Dermis lymphatic vessel endothelial cell (primary cell): ENCODE data around the gene CCDC88A. TPM values are rescaled to one million over a fixed set of nuclear protein-coding genes. Genes with fewer than 3 reads are reported as not detected.

Experiments
- total RNA-seq: library from RNA; depleted of rRNA; stranded (reverse); fragments of >200 nt; gene quantifications from 2 replicates; pipeline ENCODE4 v1.2.1, GENCODE V29; 2014

The CCDC88A gene, protein sequence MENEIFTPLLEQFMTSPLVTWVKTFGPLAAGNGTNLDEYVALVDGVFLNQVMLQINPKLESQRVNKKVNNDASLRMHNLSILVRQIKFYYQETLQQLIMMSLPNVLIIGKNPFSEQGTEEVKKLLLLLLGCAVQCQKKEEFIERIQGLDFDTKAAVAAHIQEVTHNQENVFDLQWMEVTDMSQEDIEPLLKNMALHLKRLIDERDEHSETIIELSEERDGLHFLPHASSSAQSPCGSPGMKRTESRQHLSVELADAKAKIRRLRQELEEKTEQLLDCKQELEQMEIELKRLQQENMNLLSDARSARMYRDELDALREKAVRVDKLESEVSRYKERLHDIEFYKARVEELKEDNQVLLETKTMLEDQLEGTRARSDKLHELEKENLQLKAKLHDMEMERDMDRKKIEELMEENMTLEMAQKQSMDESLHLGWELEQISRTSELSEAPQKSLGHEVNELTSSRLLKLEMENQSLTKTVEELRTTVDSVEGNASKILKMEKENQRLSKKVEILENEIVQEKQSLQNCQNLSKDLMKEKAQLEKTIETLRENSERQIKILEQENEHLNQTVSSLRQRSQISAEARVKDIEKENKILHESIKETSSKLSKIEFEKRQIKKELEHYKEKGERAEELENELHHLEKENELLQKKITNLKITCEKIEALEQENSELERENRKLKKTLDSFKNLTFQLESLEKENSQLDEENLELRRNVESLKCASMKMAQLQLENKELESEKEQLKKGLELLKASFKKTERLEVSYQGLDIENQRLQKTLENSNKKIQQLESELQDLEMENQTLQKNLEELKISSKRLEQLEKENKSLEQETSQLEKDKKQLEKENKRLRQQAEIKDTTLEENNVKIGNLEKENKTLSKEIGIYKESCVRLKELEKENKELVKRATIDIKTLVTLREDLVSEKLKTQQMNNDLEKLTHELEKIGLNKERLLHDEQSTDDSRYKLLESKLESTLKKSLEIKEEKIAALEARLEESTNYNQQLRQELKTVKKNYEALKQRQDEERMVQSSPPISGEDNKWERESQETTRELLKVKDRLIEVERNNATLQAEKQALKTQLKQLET (N-terminal part only)
- total RNA-seq, result 47.6 and 52.7 TPM in 2 replicates

DNA sequence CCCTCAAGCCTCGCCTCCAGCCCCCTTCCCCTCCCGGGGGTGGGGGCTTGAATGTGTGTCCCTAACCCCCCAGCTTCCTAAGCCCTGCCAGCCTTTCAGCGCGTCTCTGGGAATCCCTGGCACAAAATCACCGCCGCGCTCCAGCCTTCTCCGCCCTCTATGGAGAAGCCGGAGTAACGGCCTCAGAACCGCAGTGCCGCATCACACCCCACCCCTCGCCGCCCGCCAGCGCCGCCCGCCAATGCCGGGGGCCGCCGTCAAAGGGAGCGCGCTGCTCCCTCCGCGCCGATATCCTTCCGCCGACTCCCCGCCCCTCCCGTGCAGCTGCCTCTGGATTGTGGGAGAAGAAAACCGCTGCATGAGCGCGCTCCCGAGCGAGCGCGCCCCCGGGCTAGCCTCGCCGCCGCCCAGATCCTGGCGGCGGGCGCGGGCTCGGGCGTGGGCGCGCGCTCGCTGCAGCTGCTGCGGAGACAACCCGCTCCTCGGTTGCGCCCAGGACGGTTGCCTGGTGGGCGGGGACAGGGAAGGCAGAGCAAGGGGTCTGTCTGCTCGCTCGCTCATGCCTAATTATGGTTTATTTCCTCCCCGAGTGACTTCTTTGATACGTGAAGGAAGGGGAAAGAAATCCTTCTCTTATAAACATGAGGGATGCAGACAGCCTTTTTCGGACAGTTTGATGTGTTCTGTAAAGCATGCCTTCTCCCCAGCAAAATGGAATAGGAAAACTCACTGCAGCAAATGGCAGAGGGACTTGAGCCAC is at the start of gene CCDC88A:
Gene CCDC88A, minus strand, starts transcription at position 178 of the 760 bp plus-strand sequence. CDS start 777 bp downstream, outside the sequence.

DNA sequence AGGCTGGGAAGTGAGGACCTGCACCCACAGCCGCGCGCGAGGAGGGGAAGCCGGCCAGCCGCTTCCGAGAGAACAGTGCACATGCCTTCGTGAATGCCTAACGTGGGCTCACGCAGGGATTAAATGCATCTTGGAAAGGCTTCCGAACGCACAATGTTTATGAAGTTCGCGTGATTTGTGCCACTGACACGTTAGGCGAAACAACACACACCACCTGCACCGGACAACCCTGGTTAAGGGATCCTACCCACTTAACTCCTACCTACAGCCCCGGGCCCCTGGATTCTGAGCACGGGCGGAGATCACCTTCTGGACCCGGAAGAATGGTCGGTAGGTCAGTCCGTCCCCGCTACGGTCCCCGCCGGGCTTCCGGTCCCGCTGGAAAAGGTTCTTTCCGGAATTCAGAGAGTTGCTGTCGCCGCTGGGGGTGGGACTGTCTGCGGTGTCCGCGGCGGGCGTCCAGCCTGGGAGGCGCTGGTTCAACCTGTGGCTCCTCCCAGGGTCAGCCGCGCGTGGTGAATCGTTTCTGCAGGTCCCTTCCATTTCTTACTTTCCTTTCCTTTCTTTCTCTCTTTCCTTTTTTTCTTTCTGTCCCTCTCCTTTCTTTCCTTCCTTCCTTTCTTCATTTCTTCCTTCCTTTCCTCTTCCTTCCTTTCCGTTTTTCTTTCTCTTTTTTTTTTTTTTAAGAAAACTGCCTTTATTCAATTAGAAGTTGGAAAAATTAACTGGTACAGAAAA is 150.6 kb downstream of the CCDC88A start, which contains the start of gene MTIF2:
Gene MTIF2, minus strand, starts transcription at position 325 of the 738 bp plus-strand sequence. CDS start 5,373 bp downstream, outside the sequence.

Other genes starting within 250 kb of the CCDC88A start
- 4.7 and 7.6 TPM in 2 replicates for gene CLHC1, start 187.6 kb downstream of the CCDC88A start, total RNA-seq
- 910 and 984 TPM in 2 replicates for gene RPS27A, start 187.2 kb downstream of the CCDC88A start, total RNA-seq
- gene MTIF2, start 150.6 kb downstream of the CCDC88A start, total RNA-seq, result 23.3 and 35.2 TPM in 2 replicates
- gene CFAP36, start 99.9 kb upstream of the CCDC88A start, total RNA-seq, result 9.6 and 12.5 TPM in 2 replicates
- 39.3 and 52.3 TPM in 2 replicates for gene PPP4R3B, start 197.8 kb upstream of the CCDC88A start, total RNA-seq